ENCODE data around the gene LRP6.

Gene LRP6

GRCh38 chr12:12116677-12117076 lies 150.2 kb downstream of the LRP6 start:
- TF ChIP-seq TCF12 (IDR thresholded peaks at IDR 0.05; ENCODE audit: low read depth) = no peak
- TF ChIP-seq ZBTB7A (IDR thresholded peaks at IDR 0.05; ENCODE audit: low read depth) = no peak
- TF ChIP-seq YY1 (IDR thresholded peaks at IDR 0.05; ENCODE audit: low read depth) = no peak
- no peak for TF ChIP-seq EGR1 (IDR thresholded peaks at IDR 0.05)
- TF ChIP-seq, protein P1, sequence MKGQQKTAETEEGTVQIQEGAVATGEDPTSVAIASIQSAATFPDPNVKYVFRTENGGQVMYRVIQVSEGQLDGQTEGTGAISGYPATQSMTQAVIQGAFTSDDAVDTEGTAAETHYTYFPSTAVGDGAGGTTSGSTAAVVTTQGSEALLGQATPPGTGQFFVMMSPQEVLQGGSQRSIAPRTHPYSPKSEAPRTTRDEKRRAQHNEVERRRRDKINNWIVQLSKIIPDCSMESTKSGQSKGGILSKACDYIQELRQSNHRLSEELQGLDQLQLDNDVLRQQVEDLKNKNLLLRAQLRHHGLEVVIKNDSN (IDR thresholded peaks at IDR 0.05) = no peak
- TF ChIP-seq FOXM1 (IDR thresholded peaks at IDR 0.05; ENCODE audit: borderline replicate concordance, low read depth) = no peak
- no peak for TF ChIP-seq EP300 (IDR thresholded peaks at IDR 0.05; ENCODE audit: borderline replicate concordance)
- no peak for TF ChIP-seq TEAD4 (IDR thresholded peaks at IDR 0.05)
- TF ChIP-seq RAD21 (IDR thresholded peaks at IDR 0.05; ENCODE audit: low read depth) = no peak
- TF ChIP-seq CEBPB (IDR thresholded peaks at IDR 0.05) = no peak
- TF ChIP-seq CREB1 (IDR thresholded peaks at IDR 0.05; ENCODE audit: low read depth) = no peak
- TF ChIP-seq MAX (IDR thresholded peaks at IDR 0.05) = no peak
- TF ChIP-seq, protein P2, sequence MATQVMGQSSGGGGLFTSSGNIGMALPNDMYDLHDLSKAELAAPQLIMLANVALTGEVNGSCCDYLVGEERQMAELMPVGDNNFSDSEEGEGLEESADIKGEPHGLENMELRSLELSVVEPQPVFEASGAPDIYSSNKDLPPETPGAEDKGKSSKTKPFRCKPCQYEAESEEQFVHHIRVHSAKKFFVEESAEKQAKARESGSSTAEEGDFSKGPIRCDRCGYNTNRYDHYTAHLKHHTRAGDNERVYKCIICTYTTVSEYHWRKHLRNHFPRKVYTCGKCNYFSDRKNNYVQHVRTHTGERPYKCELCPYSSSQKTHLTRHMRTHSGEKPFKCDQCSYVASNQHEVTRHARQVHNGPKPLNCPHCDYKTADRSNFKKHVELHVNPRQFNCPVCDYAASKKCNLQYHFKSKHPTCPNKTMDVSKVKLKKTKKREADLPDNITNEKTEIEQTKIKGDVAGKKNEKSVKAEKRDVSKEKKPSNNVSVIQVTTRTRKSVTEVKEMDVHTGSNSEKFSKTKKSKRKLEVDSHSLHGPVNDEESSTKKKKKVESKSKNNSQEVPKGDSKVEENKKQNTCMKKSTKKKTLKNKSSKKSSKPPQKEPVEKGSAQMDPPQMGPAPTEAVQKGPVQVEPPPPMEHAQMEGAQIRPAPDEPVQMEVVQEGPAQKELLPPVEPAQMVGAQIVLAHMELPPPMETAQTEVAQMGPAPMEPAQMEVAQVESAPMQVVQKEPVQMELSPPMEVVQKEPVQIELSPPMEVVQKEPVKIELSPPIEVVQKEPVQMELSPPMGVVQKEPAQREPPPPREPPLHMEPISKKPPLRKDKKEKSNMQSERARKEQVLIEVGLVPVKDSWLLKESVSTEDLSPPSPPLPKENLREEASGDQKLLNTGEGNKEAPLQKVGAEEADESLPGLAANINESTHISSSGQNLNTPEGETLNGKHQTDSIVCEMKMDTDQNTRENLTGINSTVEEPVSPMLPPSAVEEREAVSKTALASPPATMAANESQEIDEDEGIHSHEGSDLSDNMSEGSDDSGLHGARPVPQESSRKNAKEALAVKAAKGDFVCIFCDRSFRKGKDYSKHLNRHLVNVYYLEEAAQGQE (IDR thresholded peaks at IDR 0.05; ENCODE audit: low read depth) = no peak
- TF ChIP-seq NFIC (IDR thresholded peaks at IDR 0.05) = no peak
- no peak for TF ChIP-seq TAF1 (IDR thresholded peaks at IDR 0.05; ENCODE audit: low read depth)

DNA sequence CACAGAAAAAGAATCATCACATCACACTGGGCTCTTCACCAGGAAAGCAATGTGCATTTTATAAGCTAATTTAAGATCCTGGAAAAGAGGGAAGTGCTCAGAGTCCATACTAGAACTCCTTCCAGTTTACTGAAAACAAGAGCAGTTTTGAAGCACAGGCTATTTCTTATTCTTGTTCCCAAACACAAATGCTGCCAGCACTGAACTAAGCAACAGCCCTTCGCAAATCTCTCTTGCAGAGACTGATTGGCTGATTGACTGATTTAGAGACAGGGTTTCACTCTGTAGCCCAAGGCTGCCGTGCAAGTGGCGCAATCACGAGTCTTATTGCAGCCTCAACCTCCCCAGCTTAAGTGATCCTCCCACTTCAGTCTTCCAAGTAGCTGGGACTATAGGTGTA lies 151.3 kb downstream of the LRP6 start:
- TF ChIP-seq, protein P1 (IDR thresholded peaks at IDR 0.05) = no peak
- no peak for TF ChIP-seq RAD21 (IDR thresholded peaks at IDR 0.05; ENCODE audit: low read depth)
- no peak for TF ChIP-seq TEAD4 (IDR thresholded peaks at IDR 0.05)
- TF ChIP-seq TAF1 (IDR thresholded peaks at IDR 0.05; ENCODE audit: low read depth) = no peak
- TF ChIP-seq NFIC (IDR thresholded peaks at IDR 0.05) = no peak
- no peak for TF ChIP-seq YY1 (IDR thresholded peaks at IDR 0.05; ENCODE audit: low read depth)
- TF ChIP-seq, protein P2 (IDR thresholded peaks at IDR 0.05; ENCODE audit: low read depth) = no peak
- TF ChIP-seq CEBPB (IDR thresholded peaks at IDR 0.05) = no peak
- TF ChIP-seq CREB1 (IDR thresholded peaks at IDR 0.05; ENCODE audit: low read depth) = no peak
- TF ChIP-seq EGR1 (IDR thresholded peaks at IDR 0.05) = no peak
- no peak for TF ChIP-seq EP300 (IDR thresholded peaks at IDR 0.05; ENCODE audit: borderline replicate concordance)
- TF ChIP-seq FOXM1 (IDR thresholded peaks at IDR 0.05; ENCODE audit: borderline replicate concordance, low read depth) = no peak
- no peak for TF ChIP-seq ZBTB7A (IDR thresholded peaks at IDR 0.05; ENCODE audit: low read depth)
- TF ChIP-seq TCF12 (IDR thresholded peaks at IDR 0.05; ENCODE audit: low read depth) = no peak
- TF ChIP-seq MAX (IDR thresholded peaks at IDR 0.05) = no peak

DNA sequence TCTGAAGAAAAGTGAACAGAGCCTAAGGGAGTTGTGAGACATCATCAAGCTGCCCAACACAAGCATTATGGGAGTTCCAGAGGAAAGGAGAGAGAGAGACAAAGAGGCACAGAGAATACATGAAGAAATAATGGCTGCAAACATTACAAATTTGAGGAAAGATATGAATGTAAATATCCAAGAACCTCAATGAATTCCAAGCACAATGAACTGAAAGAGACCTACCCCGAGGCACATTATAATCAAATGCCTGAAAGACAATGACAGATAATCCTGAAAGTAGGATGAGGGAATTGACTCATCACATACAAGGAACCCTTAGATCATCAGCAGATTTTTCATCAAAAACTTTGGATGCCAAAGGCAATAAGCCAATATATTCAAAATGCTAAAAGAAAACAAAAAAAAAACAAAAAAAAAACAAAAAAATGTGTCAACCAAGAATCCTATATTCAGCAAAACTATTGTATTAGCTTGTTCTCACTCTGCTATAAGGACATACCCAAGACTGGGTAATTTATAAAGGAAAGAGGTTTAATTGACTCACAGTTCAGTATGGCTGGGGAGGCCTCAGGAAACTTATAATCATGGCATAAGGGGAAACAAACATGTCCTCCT lies 158.3 kb downstream of the LRP6 start:
- TF ChIP-seq NFIC (IDR thresholded peaks at IDR 0.05) (no peak), TAF1 (IDR thresholded peaks at IDR 0.05; ENCODE audit: low read depth) (no peak), RAD21 (IDR thresholded peaks at IDR 0.05; ENCODE audit: low read depth) (no peak), EGR1 (IDR thresholded peaks at IDR 0.05) (no peak), EP300 (IDR thresholded peaks at IDR 0.05; ENCODE audit: borderline replicate concordance) (no peak)
- TF ChIP-seq, protein P2 (IDR thresholded peaks at IDR 0.05; ENCODE audit: low read depth) = no peak

DNA sequence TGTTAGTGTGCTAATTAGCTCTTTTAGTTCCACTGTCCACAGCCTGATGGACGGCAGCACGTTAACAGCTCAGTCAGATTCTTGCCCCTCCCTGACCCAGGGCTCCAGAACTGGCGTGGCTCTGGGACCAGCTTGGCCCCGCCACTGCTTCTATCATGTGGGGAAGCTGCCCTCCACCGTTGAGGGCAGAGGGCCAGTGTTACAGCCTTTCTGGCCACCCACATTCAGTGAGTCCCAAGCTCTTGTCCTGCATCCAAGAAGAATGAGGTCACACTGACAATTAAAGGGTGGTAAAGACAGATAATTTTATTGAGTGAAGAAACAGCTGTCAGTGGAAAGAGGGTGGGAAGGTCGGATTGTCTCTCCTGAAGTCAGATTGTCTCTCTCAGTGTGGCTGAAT lies 159.2 kb downstream of the LRP6 start:
- no peak for TF ChIP-seq TEAD4 (IDR thresholded peaks at IDR 0.05)
- TF ChIP-seq FOXM1 (IDR thresholded peaks at IDR 0.05; ENCODE audit: borderline replicate concordance, low read depth) = no peak
- no peak for TF ChIP-seq CREB1 (IDR thresholded peaks at IDR 0.05; ENCODE audit: low read depth)
- no peak for TF ChIP-seq EGR1 (IDR thresholded peaks at IDR 0.05)
- TF ChIP-seq, protein P2 (IDR thresholded peaks at IDR 0.05; ENCODE audit: low read depth) = no peak
- TF ChIP-seq EP300 (IDR thresholded peaks at IDR 0.05; ENCODE audit: borderline replicate concordance) = no peak
- TF ChIP-seq CEBPB (IDR thresholded peaks at IDR 0.05) = no peak
- no peak for TF ChIP-seq RAD21 (IDR thresholded peaks at IDR 0.05; ENCODE audit: low read depth)
- no peak for TF ChIP-seq NFIC (IDR thresholded peaks at IDR 0.05)
- TF ChIP-seq TAF1 (IDR thresholded peaks at IDR 0.05; ENCODE audit: low read depth) = no peak
- no peak for TF ChIP-seq ZBTB7A (IDR thresholded peaks at IDR 0.05; ENCODE audit: low read depth)
- TF ChIP-seq, protein P1 (IDR thresholded peaks at IDR 0.05) = no peak
- TF ChIP-seq YY1 (IDR thresholded peaks at IDR 0.05; ENCODE audit: low read depth) = no peak
- TF ChIP-seq TCF12 (IDR thresholded peaks at IDR 0.05; ENCODE audit: low read depth) = no peak

All from Ishikawa (cell line).